ENCODE data around the gene PRC1.

The PRC1 gene

GRCh38 chr15:90954712-90955623 lies 39.4 kb downstream of the PRC1 start, which contains the start of gene RCCD1:
TSS of gene RCCD1 (plus strand) at chr15:90954884. CDS start at chr15:90956735, 1,851 bp downstream.
- peak; percentile 79 for DNase-seq

- DNase-seq, result no peak
Observed at GRCh38 chr15:90953947-90954711, 40.2 kb downstream of the PRC1 start.

- DNase-seq, result no peak
Observed at GRCh38 chr15:90952901-90953677, 41.2 kb downstream of the PRC1 start.

- no peak for DNase-seq
Observed at GRCh38 chr15:90950676-90951075, 43.7 kb downstream of the PRC1 start.

- DNase-seq, result no peak
Observed at GRCh38 chr15:90949979-90950675, 44.2 kb downstream of the PRC1 start.

- DNase-seq, result no peak
Observed at GRCh38 chr15:90948506-90948905, 45.8 kb downstream of the PRC1 start.

GRCh38 chr15:90947577-90948357 lies 46.6 kb downstream of the PRC1 start:
- no peak for DNase-seq

GRCh38 chr15:90946941-90947576 lies 47.3 kb downstream of the PRC1 start:
- no peak for DNase-seq

GRCh38 chr15:90946538-90946937 lies 47.8 kb downstream of the PRC1 start:
- DNase-seq, result no peak

GRCh38 chr15:90945091-90945490 lies 49.2 kb downstream of the PRC1 start:
- no peak for DNase-seq

- DNase-seq, result no peak
Observed at GRCh38 chr15:90942354-90943120, 51.8 kb downstream of the PRC1 start.

- DNase-seq, result no peak
Observed at GRCh38 chr15:90941038-90941437, 53.3 kb downstream of the PRC1 start.

- no peak for DNase-seq
Observed at GRCh38 chr15:90939756-90940155, 54.6 kb downstream of the PRC1 start.

- DNase-seq, result no peak
Observed at GRCh38 chr15:90938261-90938660, 56.1 kb downstream of the PRC1 start.

- DNase-seq, result no peak
Observed at GRCh38 chr15:90936823-90937222, 57.5 kb downstream of the PRC1 start.

- peak; percentile 96 for DNase-seq
Observed at GRCh38 chr15:90934949-90935751, 59.2 kb downstream of the PRC1 start, which contains the start of gene UNC45A. TSS of gene UNC45A (plus strand) at chr15:90935285. CDS start at chr15:90935325, 40 bp downstream.

- peak; percentile 84 for DNase-seq
Observed at GRCh38 chr15:90934256-90934948, 59.9 kb downstream of the PRC1 start.

GRCh38 chr15:90933301-90933700 lies 61.0 kb downstream of the PRC1 start:
- DNase-seq, result no peak

- DNase-seq, result no peak
Observed at GRCh38 chr15:90932660-90932991, 61.7 kb downstream of the PRC1 start.
